NCI-H1417 (cell line): Measurements from ENCODE around the gene SPSB2.
"Not testable (repeated sequence)": the region's sequence is repeated elsewhere in the genome, so short reads cannot be mapped to it uniquely, and the experiment has no call there.

Experiments used
- DNase-seq, 3 experiments: peaks; one replicate each; lab custom pipeline; 2025; lab: John Stamatoyannopoulos, UW

SPSB2 gene

GRCh38 chr12:6871052-6871957 lies 1.8 kb downstream of the SPSB2 start:
- DNase-seq = peak; percentile 13 to 39 (median 18)

- DNase-seq = peak in 1 of 3 experiments; percentile 15
Observed at GRCh38 chr12:6870304-6870703, 2.8 kb downstream of the SPSB2 start.

- DNase-seq = peak; percentile 80 to 90 (median 88)
Observed at GRCh38 chr12:6869049-6870021, 3.8 kb downstream of the SPSB2 start.

- DNase-seq = peak in 1 of 3 experiments; percentile 38
Observed at GRCh38 chr12:6868211-6869048, 4.7 kb downstream of the SPSB2 start.

GRCh38 chr12:6867413-6868210 lies 5.5 kb downstream of the SPSB2 start, which contains the start of gene TPI1:
TPI1 (plus strand) TSS chr12:6867531; CDS start chr12:6867567, 36 bp downstream.
- peak; percentile 69 to 88 (median 87) for DNase-seq

- DNase-seq = no peak
Observed at GRCh38 chr12:6866920-6867412, 6.1 kb downstream of the SPSB2 start.

- peak in 2 of 3 experiments; percentile 13 to 15 for DNase-seq
Observed at GRCh38 chr12:6866163-6866919, 6.8 kb downstream of the SPSB2 start.

GRCh38 chr12:6865307-6865706 lies 7.8 kb downstream of the SPSB2 start:
- not testable (repeated sequence) for DNase-seq

GRCh38 chr12:6863586-6864321 lies 9.3 kb downstream of the SPSB2 start:
- DNase-seq = no peak

GRCh38 chr12:6863033-6863432 lies 10.1 kb downstream of the SPSB2 start:
- DNase-seq = no peak

GRCh38 chr12:6861391-6861790 lies 11.7 kb downstream of the SPSB2 start:
- DNase-seq = no peak

GRCh38 chr12:6860942-6861341 lies 12.2 kb downstream of the SPSB2 start:
- no peak for DNase-seq

- DNase-seq = no peak
Observed at GRCh38 chr12:6860116-6860515, 13.0 kb downstream of the SPSB2 start.

GRCh38 chr12:6858799-6859198 lies 14.3 kb downstream of the SPSB2 start:
- no peak for DNase-seq

- no peak for DNase-seq
Observed at GRCh38 chr12:6855322-6855721, 17.8 kb downstream of the SPSB2 start.

- DNase-seq = no peak
Observed at GRCh38 chr12:6854036-6854435, 19.1 kb downstream of the SPSB2 start.

GRCh38 chr12:6853626-6854025 lies 19.5 kb downstream of the SPSB2 start:
- no peak for DNase-seq

GRCh38 chr12:6852651-6853354 lies 20.3 kb downstream of the SPSB2 start:
- peak in 1 of 3 experiments; percentile 68 for DNase-seq
